Stimulated activated CD4-positive, alpha-beta T cell treated with anti-CD3 and anti-CD28 coated beads, TNF-alpha, amount 100 ng/mL, for 1 hour (primary cell): ENCODE measurements around the gene POLD2.

Experiments used
- DNase-seq, 3 donors: peaks; one replicate each; pipeline ENCODE4 v3.0.0-alpha.2; 2020; ENCODE audit warnings: low read depth in 3 of 3, low spot score in 1 of 3

POLD2 gene

GRCh38 chr7:44114586-44115310 lies 8.6 kb downstream of the POLD2 start:
- no peak for DNase-seq

DNA sequence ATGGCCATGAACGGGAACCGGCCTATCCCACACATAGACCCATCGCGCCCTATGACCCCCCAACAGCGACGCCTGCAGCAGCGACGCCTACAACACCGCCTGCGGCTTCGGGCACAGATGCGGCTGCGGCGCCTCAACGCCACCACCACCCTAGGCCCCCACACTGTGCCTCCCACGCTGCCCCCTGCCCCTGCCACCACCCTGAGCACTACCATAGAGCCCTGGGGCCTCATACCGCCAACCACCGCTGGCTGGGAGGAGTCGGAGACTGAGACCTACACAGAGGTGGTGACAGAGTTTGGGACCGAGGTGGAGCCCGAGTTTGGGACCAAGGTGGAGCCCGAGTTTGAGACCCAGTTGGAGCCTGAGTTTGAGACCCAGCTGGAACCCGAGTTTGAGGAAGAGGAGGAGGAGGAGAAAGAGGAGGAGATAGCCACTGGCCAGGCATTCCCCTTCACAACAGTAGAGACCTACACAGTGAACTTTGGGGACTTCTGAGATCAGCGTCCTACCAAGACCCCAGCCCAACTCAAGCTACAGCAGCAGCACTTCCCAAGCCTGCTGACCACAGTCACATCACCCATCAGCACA lies 9.5 kb downstream of the POLD2 start:
- DNase-seq = no peak

DNA sequence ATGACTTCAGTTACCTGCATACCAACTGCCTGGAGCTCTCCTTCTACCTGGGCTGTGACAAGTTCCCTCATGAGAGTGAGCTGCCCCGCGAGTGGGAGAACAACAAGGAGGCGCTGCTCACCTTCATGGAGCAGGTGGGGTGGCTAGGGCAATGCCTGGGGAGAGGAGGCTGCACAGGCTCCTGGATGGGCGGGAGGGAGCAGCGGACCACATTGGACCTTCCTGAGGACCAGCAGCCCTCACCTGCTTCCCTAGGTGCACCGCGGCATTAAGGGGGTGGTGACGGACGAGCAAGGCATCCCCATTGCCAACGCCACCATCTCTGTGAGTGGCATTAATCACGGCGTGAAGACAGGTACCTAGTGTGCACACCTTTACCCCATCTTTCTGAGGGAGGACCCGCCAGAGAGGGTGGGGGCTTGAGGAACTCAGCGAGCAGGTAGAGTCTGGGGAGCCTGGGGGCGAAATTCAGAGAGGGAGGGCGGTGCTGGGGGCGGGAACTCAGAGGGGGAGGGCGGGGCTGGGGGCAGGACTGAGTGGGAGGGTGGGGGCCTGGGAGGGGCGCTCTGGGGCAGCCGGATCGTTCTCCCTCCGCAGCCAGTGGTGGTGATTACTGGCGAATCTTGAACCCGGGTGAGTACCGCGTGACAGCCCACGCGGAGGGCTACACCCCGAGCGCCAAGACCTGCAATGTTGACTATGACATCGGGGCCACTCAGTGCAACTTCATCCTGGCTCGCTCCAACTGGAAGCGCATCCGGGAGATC lies 10.2 kb downstream of the POLD2 start:
- no peak for DNase-seq

DNA sequence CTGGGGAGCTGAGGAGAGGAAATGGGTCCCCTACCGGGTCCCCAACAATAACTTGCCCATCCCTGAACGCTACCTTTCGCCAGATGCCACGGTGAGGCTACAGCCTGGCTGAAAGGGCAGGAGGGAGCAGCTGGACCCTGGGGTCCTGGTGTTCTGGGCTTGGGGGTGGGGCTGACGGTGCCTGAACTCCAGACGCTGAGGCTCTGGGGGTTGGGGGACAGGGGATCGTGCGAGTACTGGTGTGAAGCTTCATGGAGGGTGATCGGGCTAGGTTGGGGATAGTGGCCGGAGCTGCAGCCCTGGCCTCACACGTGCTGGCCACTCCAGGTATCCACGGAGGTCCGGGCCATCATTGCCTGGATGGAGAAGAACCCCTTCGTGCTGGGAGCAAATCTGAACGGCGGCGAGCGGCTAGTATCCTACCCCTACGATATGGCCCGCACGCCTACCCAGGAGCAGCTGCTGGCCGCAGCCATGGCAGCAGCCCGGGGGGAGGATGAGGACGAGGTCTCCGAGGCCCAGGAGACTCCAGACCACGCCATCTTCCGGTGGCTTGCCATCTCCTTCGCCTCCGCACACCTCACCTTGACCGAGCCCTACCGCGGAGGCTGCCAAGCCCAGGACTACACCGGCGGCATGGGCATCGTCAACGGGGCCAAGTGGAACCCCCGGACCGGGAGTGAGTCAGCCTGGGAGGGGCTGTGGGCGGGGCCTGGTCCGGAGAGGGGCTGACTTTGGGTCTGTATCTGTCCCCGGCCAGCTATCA lies 10.9 kb downstream of the POLD2 start:
- DNase-seq = no peak

- no peak for DNase-seq
Measured at GRCh38 chr7:44111761-44112160, 11.6 kb downstream of the POLD2 start.

- no peak for DNase-seq
Measured at GRCh38 chr7:44110719-44111635, 12.4 kb downstream of the POLD2 start.

DNA sequence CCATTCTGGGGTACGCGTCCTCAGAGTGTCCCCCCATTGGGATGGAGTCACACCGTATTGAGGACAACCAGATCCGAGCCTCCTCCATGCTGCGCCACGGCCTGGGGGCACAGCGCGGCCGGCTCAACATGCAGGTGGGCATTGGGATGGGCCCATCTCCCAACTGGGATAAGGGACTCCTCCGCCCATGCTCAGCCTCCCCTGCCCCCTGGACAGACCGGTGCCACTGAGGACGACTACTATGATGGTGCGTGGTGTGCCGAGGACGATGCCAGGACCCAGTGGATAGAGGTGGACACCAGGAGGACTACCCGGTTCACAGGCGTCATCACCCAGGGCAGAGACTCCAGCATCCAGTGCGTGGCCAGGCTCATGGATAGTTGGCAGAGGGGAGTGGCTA lies 13.4 kb downstream of the POLD2 start:
- DNase-seq = no peak

- DNase-seq = no peak
Measured at GRCh38 chr7:44108768-44109750, 14.3 kb downstream of the POLD2 start.

DNA sequence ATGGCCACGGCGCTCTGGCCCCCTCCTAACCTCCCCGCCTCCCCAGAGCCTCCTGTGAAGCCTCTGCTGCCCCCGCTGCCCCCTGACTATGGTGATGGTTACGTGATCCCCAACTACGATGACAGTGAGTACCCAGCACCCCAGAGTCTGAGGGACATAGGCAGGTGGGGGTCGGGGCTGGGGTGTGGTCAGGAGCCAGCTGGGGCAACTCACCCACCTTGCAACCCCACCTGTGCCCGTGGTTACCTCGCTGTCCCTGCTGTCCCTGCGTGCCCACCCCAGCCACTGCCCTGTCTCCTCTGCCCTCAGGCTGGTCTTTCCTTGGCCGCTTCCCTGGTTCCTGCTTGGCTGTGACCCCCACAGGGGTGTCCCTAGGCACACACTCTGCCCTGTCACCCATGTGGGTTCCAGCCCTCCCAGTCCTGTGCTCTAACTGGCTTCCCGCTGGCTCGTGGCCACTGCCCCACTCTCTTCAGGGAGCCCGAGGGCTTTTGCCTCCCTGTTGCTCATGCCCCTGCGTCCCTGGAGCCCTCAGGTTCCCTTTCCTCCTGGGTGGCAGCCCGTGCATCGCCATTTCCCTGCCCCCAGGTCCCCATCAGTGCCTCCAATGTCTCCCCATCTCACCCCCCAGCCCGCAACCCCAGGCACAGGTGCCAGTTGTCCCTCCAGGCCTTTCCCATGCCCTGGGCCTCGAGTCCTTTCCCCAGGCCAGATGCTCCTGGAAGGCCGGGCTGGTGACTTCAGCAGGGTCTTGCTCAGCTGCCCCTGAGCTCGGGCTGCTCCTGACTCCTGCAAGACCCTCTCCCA lies 15.2 kb downstream of the POLD2 start:
- no peak for DNase-seq

- no peak for DNase-seq
Measured at GRCh38 chr7:44107116-44107960, 16.0 kb downstream of the POLD2 start.

GRCh38 chr7:44106311-44107065 lies 16.9 kb downstream of the POLD2 start:
- DNase-seq = no peak

GRCh38 chr7:44105832-44106231 lies 17.5 kb downstream of the POLD2 start:
- no peak for DNase-seq

DNA sequence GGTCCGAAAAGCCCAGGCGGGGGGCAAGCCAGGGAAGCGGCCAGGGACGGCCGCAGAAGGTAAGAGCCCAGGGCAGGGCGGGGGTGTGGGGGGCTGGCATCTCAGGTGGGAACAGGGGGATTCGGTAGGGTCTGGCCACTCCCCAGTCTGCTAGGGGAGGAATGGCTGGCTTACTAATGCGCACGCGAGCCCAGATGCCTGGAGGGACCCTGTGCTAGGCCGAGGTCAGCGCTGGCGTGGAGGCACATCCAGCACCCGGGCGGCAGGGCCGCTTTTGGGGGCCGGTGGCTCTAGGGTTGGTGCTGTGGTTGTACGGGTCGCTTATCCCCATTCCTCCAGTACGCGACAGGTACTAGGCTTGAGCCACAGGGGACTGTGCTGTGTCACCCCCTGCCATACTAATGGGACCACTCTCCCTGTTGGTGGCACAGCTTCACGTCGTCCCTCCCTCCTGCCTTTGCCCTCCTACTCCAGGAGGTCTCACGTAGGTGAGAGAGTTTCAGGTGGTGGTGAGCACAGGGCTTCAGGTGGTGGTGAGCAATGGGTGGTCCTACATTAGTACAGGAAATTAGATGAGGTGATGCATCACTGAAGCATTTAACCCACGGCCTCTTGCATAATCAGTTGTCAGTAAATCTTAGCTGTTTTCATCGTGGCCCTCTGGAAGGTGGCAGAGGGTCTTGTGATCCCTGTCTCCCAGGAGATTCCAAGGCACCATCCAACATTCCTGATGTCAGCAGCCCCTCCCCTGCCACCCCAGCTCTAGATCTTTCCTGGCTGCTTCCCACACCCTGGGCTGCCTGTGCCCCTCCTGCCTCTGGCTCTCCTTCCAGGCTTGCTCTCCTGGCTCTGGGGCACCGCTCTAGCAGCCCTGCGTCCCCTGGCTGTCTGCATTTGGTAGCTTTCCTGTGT lies 18.2 kb downstream of the POLD2 start:
- DNase-seq = no peak

DNA sequence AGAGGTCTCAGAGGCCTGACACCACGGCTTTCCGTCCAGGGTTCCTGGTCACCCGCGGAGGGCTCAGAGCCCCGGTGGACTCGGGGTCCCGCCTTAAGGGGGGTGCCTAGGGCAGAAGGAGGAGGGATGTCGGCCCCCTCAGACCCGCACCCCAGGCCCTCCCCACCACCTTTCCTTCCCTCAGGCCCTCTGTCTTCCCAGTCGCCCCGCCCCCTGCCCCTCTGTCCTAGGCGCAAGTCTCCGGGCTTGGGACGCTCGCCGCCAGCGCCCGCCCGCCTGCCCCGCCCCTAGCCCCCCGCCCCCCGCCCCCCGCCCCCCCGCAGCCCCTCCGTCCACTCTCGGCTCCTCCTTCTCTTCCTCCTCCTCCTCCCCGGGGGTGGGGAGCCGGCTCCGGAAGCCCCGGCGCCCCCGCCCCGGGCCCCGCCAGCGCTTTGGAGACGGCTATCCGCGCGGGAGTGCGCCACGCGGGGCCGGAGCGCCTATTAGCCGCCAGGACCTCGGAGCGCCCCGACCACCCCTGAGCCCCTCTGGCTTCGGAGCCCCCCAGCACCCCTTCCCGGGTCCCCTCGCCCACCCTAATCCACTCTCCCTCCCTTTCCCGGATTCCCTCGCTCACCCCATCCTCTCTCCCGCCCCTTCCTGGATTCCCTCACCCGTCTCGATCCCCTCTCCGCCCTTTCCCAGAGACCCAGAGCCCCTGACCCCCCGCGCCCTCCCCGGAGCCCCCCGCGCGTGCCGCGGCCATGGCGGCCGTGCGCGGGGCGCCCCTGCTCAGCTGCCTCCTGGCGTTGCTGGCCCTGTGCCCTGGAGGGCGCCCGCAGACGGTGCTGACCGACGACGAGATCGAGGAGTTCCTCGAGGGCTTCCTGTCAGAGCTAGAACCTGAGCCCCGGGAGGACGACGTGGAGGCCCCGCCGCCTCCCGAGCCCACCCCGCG lies 19.2 kb downstream of the POLD2 start, which contains the start of gene AEBP1:
Gene AEBP1, plus strand, starts transcription at position 423 of the 937 bp plus-strand sequence. Its CDS starts 321 bp downstream, at position 744.
- no peak for DNase-seq

GRCh38 chr7:44103566-44103922 lies 19.8 kb downstream of the POLD2 start:
- no peak for DNase-seq
